ENCODE data around the gene NUDT22.

GRCh38 chr11:64222651-64223000 is 3.4 kb upstream of the NUDT22 start:
- TF ChIP-seq, protein P1, sequence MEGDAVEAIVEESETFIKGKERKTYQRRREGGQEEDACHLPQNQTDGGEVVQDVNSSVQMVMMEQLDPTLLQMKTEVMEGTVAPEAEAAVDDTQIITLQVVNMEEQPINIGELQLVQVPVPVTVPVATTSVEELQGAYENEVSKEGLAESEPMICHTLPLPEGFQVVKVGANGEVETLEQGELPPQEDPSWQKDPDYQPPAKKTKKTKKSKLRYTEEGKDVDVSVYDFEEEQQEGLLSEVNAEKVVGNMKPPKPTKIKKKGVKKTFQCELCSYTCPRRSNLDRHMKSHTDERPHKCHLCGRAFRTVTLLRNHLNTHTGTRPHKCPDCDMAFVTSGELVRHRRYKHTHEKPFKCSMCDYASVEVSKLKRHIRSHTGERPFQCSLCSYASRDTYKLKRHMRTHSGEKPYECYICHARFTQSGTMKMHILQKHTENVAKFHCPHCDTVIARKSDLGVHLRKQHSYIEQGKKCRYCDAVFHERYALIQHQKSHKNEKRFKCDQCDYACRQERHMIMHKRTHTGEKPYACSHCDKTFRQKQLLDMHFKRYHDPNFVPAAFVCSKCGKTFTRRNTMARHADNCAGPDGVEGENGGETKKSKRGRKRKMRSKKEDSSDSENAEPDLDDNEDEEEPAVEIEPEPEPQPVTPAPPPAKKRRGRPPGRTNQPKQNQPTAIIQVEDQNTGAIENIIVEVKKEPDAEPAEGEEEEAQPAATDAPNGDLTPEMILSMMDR (IDR thresholded peaks at IDR 0.05; ENCODE audit: low read length) = no peak
- no peak for TF ChIP-seq EZH2 (IDR thresholded peaks at IDR 0.05; ENCODE audit: borderline replicate concordance, low read length)

All from OCI-LY1 (cell line).